ENCODE data around the gene HCN3.
"Not testable (repeated sequence)": the region's sequence is repeated elsewhere in the genome, so short reads cannot be mapped to it uniquely, and the experiment has no call there.

DNA sequence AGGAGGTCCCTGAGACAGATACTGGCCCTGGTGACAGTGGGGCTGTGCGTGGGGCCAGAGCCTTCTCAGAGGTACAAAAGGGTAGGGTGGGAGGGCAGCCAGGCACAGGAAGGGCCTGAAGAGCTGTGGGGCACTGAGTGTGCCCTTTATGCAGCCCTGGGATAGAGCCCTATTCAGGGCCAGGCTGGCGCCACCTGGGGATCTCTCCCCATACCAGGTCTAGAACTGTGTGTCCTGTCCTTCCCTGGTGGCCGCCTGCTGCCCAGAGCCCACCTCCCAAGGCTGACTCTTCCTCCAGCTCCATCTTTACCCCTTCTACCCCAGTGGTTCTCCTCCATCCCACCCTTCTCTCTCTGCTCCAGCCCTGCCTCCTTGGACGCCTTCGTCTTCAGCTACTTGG is 43.8 kb upstream of the HCN3 start:
- TF ChIP-seq, protein P1, sequence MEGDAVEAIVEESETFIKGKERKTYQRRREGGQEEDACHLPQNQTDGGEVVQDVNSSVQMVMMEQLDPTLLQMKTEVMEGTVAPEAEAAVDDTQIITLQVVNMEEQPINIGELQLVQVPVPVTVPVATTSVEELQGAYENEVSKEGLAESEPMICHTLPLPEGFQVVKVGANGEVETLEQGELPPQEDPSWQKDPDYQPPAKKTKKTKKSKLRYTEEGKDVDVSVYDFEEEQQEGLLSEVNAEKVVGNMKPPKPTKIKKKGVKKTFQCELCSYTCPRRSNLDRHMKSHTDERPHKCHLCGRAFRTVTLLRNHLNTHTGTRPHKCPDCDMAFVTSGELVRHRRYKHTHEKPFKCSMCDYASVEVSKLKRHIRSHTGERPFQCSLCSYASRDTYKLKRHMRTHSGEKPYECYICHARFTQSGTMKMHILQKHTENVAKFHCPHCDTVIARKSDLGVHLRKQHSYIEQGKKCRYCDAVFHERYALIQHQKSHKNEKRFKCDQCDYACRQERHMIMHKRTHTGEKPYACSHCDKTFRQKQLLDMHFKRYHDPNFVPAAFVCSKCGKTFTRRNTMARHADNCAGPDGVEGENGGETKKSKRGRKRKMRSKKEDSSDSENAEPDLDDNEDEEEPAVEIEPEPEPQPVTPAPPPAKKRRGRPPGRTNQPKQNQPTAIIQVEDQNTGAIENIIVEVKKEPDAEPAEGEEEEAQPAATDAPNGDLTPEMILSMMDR (IDR thresholded peaks at IDR 0.05) = not testable (repeated sequence)
- TF ChIP-seq EMX1 (CRISPR knock-in tag; IDR thresholded peaks at IDR 0.05); CREB1 (CRISPR knock-in tag; IDR thresholded peaks at IDR 0.05); ZMAT4 (CRISPR knock-in tag; IDR thresholded peaks at IDR 0.05); CREM (CRISPR knock-in tag; IDR thresholded peaks at IDR 0.05); ZNF232 (CRISPR knock-in tag; IDR thresholded peaks at IDR 0.05); ELF4 (CRISPR knock-in tag; IDR thresholded peaks at IDR 0.05; ENCODE audit: low read depth): not testable (repeated sequence)
- TF ChIP-seq, protein P2, sequence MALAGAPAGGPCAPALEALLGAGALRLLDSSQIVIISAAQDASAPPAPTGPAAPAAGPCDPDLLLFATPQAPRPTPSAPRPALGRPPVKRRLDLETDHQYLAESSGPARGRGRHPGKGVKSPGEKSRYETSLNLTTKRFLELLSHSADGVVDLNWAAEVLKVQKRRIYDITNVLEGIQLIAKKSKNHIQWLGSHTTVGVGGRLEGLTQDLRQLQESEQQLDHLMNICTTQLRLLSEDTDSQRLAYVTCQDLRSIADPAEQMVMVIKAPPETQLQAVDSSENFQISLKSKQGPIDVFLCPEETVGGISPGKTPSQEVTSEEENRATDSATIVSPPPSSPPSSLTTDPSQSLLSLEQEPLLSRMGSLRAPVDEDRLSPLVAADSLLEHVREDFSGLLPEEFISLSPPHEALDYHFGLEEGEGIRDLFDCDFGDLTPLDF (CRISPR knock-in tag; IDR thresholded peaks at IDR 0.05) = not testable (repeated sequence)
- TF ChIP-seq, protein P3, sequence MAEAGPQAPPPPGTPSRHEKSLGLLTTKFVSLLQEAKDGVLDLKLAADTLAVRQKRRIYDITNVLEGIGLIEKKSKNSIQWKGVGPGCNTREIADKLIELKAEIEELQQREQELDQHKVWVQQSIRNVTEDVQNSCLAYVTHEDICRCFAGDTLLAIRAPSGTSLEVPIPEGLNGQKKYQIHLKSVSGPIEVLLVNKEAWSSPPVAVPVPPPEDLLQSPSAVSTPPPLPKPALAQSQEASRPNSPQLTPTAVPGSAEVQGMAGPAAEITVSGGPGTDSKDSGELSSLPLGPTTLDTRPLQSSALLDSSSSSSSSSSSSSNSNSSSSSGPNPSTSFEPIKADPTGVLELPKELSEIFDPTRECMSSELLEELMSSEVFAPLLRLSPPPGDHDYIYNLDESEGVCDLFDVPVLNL (CRISPR knock-in tag; IDR thresholded peaks at IDR 0.05; ENCODE audit: borderline replicate concordance, low read depth) = not testable (repeated sequence)
- TF ChIP-seq, protein P4, sequence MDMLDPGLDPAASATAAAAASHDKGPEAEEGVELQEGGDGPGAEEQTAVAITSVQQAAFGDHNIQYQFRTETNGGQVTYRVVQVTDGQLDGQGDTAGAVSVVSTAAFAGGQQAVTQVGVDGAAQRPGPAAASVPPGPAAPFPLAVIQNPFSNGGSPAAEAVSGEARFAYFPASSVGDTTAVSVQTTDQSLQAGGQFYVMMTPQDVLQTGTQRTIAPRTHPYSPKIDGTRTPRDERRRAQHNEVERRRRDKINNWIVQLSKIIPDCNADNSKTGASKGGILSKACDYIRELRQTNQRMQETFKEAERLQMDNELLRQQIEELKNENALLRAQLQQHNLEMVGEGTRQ (CRISPR knock-in tag; IDR thresholded peaks at IDR 0.05) = not testable (repeated sequence)
